Smooth muscle cell (in vitro differentiated cells): Measurements from ENCODE around the gene B9D2. TPM values are rescaled to one million over a fixed set of nuclear protein-coding genes. Genes with fewer than 3 reads are reported as not detected.

Experiments used
- DNase-seq: peaks from one replicate; lab custom pipeline; 2025; ENCODE audit not compliant: unreplicated experiment; lab: John Stamatoyannopoulos, UW
- H2AFZ ChIP-seq: fragments of 200-600 bp; sonication (generic); 2 replicates; pipeline ENCODE4 v1.6.0; 2016; ENCODE audit warnings: antibody characterized with exemption, low read depth, mild to moderate bottlenecking
- H3F3A ChIP-seq: fragments of 200-600 bp; sonication (generic); 2 replicates; pipeline ENCODE4 v1.6.0; 2017; ENCODE audit warnings: antibody characterized with exemption, low read depth
- H3K27ac ChIP-seq: fragments of 200-600 bp; sonication (generic); 2 replicates; pipeline ENCODE4 v1.5.1; 2016; ENCODE audit warnings: low read depth, mild to moderate bottlenecking
- H3K27me3 ChIP-seq: fragments of 200-600 bp; sonication (generic); 2 replicates; pipeline ENCODE4 v1.6.1; 2016; ENCODE audit warnings: low read depth, mild to moderate bottlenecking
- H3K36me3 ChIP-seq: fragments of 200-600 bp; sonication (generic); 2 replicates; pipeline ENCODE4 v1.5.1; 2016; ENCODE audit warnings: low read depth
- H3K4me1 ChIP-seq: fragments of 200-600 bp; sonication (generic); 2 replicates; pipeline ENCODE4 v1.5.1; 2016; ENCODE audit warnings: low read depth
- H3K4me2 ChIP-seq: fragments of 200-600 bp; sonication (generic); 2 replicates; pipeline ENCODE4 v1.6.0; 2016; ENCODE audit warnings: mild to moderate bottlenecking
- H3K4me3 ChIP-seq: fragments of 200-600 bp; sonication (generic); 2 replicates; pipeline ENCODE4 v1.5.1; 2016; ENCODE audit warnings: mild to moderate bottlenecking
- H3K79me2 ChIP-seq: fragments of 200-600 bp; sonication (generic); 2 replicates; pipeline ENCODE4 v1.6.0; 2016; ENCODE audit warnings: low read depth, mild to moderate bottlenecking
- H3K9ac ChIP-seq: fragments of 200-600 bp; sonication (generic); 2 replicates; pipeline ENCODE4 v1.6.0; 2016; ENCODE audit warnings: low read depth
- H3K9me3 ChIP-seq: fragments of 200-600 bp; sonication (generic); replicated peaks from 2 replicates; pipeline ENCODE4 v1.5.1; 2016; ENCODE audit warnings: low read depth
- H4K20me1 ChIP-seq: fragments of 200-600 bp; sonication (generic); 2 replicates; pipeline ENCODE4 v1.6.0; 2016; ENCODE audit warnings: low read depth
- CTCF ChIP-seq: fragments of 200-600 bp; sonication (generic); IDR thresholded peaks from 2 replicates; pipeline ENCODE4 v1.5.1; 2017; ENCODE audit warnings: borderline replicate concordance, mild to moderate bottlenecking, antibody characterized with exemption; ENCODE audit not compliant: insufficient read depth, poor library complexity, severe bottlenecking
- WGBS: methylation state at CpG from one replicate; pipeline ENCODE4 v1.1.7; 2016; ENCODE audit warnings: low lambda C conversion rate; 5-methylcytosine and 5-hydroxymethylcytosine counted together
- polyA plus RNA-seq: library from polyadenylated mRNA; unstranded; fragments of >200 nt; fragmentation: Nextera tagmentation; extraction: Ambion mirVana; gene quantifications from 2 replicates; pipeline ENCODE4 v1.2.1, GENCODE V29; 2016
- total RNA-seq: library from RNA; depleted of rRNA; stranded (reverse); fragments of >200 nt; gene quantifications from 2 replicates; pipeline ENCODE4 v1.2.3, GENCODE V29; 2014

B9D2 gene
- total and polyA plus RNA-seq, 2 experiments from 2014 or later = 1.6 to 12.2 TPM

GRCh38 chr19:41324231-41324702 is 39.7 kb downstream of the B9D2 start:
- no peak for DNase-seq
- Histone ChIP-seq H3K27ac (peak overlapping the region; percentile 97), H3K4me2 (peak overlapping the region; percentile 84), H3K4me3 (no peak overlapping the region), H3F3A (peaks cover 54% of the 10 kb centered on the region), H3K4me1 (peaks cover 41% of the 10 kb centered on the region), H3K9me3 (no peaks in the 10 kb centered on the region), H3K36me3 (no peaks in the 10 kb centered on the region), H4K20me1 (peaks cover 7% of the 10 kb centered on the region), H3K79me2 (no peaks in the 10 kb centered on the region), H3K9ac (peak overlapping the region; percentile 88), H2AFZ (no peak overlapping the region), H3K27me3 (no peaks in the 10 kb centered on the region)
- 17% methylated on average over 7 of the region's 7 CpGs for WGBS
- no peak for TF ChIP-seq CTCF

- Histone ChIP-seq H3K9ac (peak overlapping the region; percentile 88), H4K20me1 (peaks cover 13% of the 10 kb centered on the region), H3K36me3 (no peaks in the 10 kb centered on the region), H3K4me2 (peak overlapping the region; percentile 84), H2AFZ (no peak overlapping the region), H3K27ac (peak overlapping the region; percentile 97), H3F3A (peaks cover 49% of the 10 kb centered on the region), H3K9me3 (no peaks in the 10 kb centered on the region), H3K79me2 (no peaks in the 10 kb centered on the region), H3K4me3 (no peak overlapping the region), H3K27me3 (no peaks in the 10 kb centered on the region), H3K4me1 (peaks cover 41% of the 10 kb centered on the region)
- 2% methylated on average over 14 of the region's 16 CpGs for WGBS
- no peak for TF ChIP-seq CTCF
- peak; percentile 74 for DNase-seq
These were observed 40.4 kb downstream of the B9D2 start for GRCh38 chr19:41323430-41324125.

GRCh38 chr19:41323023-41323422 is 40.9 kb downstream of the B9D2 start:
- Histone ChIP-seq H3K27ac (peak overlapping the region; percentile 97), H4K20me1 (peaks cover 13% of the 10 kb centered on the region), H3K79me2 (no peaks in the 10 kb centered on the region), H3F3A (peaks cover 44% of the 10 kb centered on the region), H2AFZ (no peak overlapping the region), H3K4me3 (no peak overlapping the region), H3K9me3 (no peaks in the 10 kb centered on the region), H3K36me3 (no peaks in the 10 kb centered on the region), H3K27me3 (no peaks in the 10 kb centered on the region), H3K9ac (peak overlapping the region; percentile 88), H3K4me1 (peaks cover 41% of the 10 kb centered on the region), H3K4me2 (peak overlapping the region; percentile 77)
- TF ChIP-seq CTCF = no peak
- WGBS = 5% methylated on average over 7 of the region's 7 CpGs
- no peak for DNase-seq

- no peaks in the 10 kb centered on the region for H3K36me3 ChIP-seq
- H3K9me3 ChIP-seq = no peaks in the 10 kb centered on the region
- no peak for DNase-seq
- H3F3A ChIP-seq = peaks cover 44% of the 10 kb centered on the region
- whole genome bisulfite sequencing = 87% methylated on average over 11 of the region's 11 CpGs
- no peak overlapping the region for H2AFZ ChIP-seq
- no peak overlapping the region for H3K4me3 ChIP-seq
- peaks cover 37% of the 10 kb centered on the region for H3K4me1 ChIP-seq
- peaks cover 14% of the 10 kb centered on the region for H4K20me1 ChIP-seq
- peak overlapping the region; percentile 88 for H3K9ac ChIP-seq
- no peak for TF ChIP-seq CTCF
- H3K27ac ChIP-seq = peak overlapping the region; percentile 97
- H3K27me3 ChIP-seq = no peaks in the 10 kb centered on the region
- H3K4me2 ChIP-seq = peak overlapping the region; percentile 77
- no peaks in the 10 kb centered on the region for H3K79me2 ChIP-seq
These were observed 41.5 kb downstream of the B9D2 start for GRCh38 chr19:41322451-41322850.
